Neuronal stem cell (in vitro differentiated cells): ENCODE data around the gene MXD3.

Experiments used
- DNase-seq: peaks from one replicate; pipeline ENCODE4 v3.0.0-alpha.2; 2013; ENCODE audit warnings: low spot score
- H2AFZ ChIP-seq: one replicate; pipeline ENCODE4 v1.6.1; 2013; ENCODE audit warnings: mild to moderate bottlenecking, low read length, inconsistent platforms
- H2AK5ac ChIP-seq: 2 replicates; pipeline ENCODE4 v1.6.1; 2013; ENCODE audit warnings: low read depth, mild to moderate bottlenecking, inconsistent platforms, low read length, moderate library complexity, mixed read lengths
- H2BK120ac ChIP-seq: 2 replicates; pipeline ENCODE4 v1.6.1; 2013; ENCODE audit warnings: low read depth, mild to moderate bottlenecking, inconsistent platforms, low read length, moderate library complexity, mixed read lengths
- H2BK12ac ChIP-seq: one replicate; pipeline ENCODE4 v1.6.1; 2013; ENCODE audit warnings: low read length, inconsistent platforms
- H2BK15ac ChIP-seq: 2 replicates; pipeline ENCODE4 v1.6.1; 2013; ENCODE audit warnings: mild to moderate bottlenecking, low read length, inconsistent platforms, mixed read lengths
- H2BK5ac ChIP-seq: one replicate; pipeline ENCODE4 v1.6.1; 2013; ENCODE audit warnings: inconsistent platforms, mild to moderate bottlenecking, low read length, moderate library complexity
- H3K14ac ChIP-seq: one replicate; pipeline ENCODE4 v1.6.1; 2013; ENCODE audit warnings: low read length, inconsistent platforms
- H3K18ac ChIP-seq: 2 replicates; pipeline ENCODE4 v1.6.1; 2013; ENCODE audit warnings: low read length, inconsistent platforms
- H3K23ac ChIP-seq: 2 replicates; pipeline ENCODE4 v1.6.1; 2013; ENCODE audit warnings: low read depth, mild to moderate bottlenecking, mixed read lengths, low read length, inconsistent platforms; ENCODE audit not compliant: poor library complexity
- H3K27ac ChIP-seq: replicated peaks from 3 replicates; pipeline ENCODE4 v1.5.1; 2013; ENCODE audit warnings: low read length, inconsistent platforms
- H3K27me3 ChIP-seq, 3 experiments: 2 replicates each; pipeline ENCODE4 v1.6.1; 2013; ENCODE audit warnings: low read length in 3 of 3, mild to moderate bottlenecking in 2 of 3, inconsistent platforms in 1 of 3, low read depth in 1 of 3, mixed read lengths in 1 of 3, moderate library complexity in 1 of 3; ENCODE audit not compliant: control insufficient read depth in 3 of 3, insufficient read depth in 3 of 3
- H3K36me3 ChIP-seq, 2 donors: replicated peaks in 1 of 2; 2 replicates each; pipeline ENCODE4 v1.6.1; 2013; ENCODE audit warnings: low read length in 2 of 2; ENCODE audit not compliant: control insufficient read depth in 2 of 2, insufficient read depth in 2 of 2
- H3K4ac ChIP-seq: 2 replicates; pipeline ENCODE4 v1.6.1; 2013; ENCODE audit warnings: inconsistent platforms, mild to moderate bottlenecking, low read length, moderate library complexity
- H3K4me1 ChIP-seq, 2 donors: 1 replicate in 1 of 2; 2 replicates in 1 of 2; pipeline ENCODE4 v1.6.1; 2013; ENCODE audit warnings: low read length in 2 of 2, low read depth in 1 of 2; ENCODE audit not compliant: control insufficient read depth in 2 of 2, insufficient read depth in 1 of 2
- H3K4me2 ChIP-seq: one replicate; pipeline ENCODE4 v1.6.1; 2013; ENCODE audit warnings: mild to moderate bottlenecking, low read length, inconsistent platforms; ENCODE audit not compliant: insufficient read depth, poor library complexity, severe bottlenecking
- H3K4me3 ChIP-seq, 2 donors: 2 replicates each; pipeline ENCODE4 v1.5.1; 2013; ENCODE audit warnings: low read length in 2 of 2, mild to moderate bottlenecking in 2 of 2, inconsistent platforms in 1 of 2, moderate library complexity in 1 of 2
- H3K79me1 ChIP-seq: one replicate; pipeline ENCODE4 v1.6.1; 2013; ENCODE audit warnings: low read depth, mild to moderate bottlenecking, inconsistent platforms, low read length, moderate library complexity
- H3K9ac ChIP-seq: one replicate; pipeline ENCODE4 v1.6.1; 2013; ENCODE audit warnings: mild to moderate bottlenecking, low read depth, low read length, inconsistent platforms; ENCODE audit not compliant: poor library complexity
- H3K9me3 ChIP-seq, 2 donors: replicated peaks in 1 of 2; 2 replicates each; pipeline versions ENCODE3 to v1.6.1; 2013; ENCODE audit warnings: low read length in 2 of 2, mild to moderate bottlenecking in 2 of 2, inconsistent platforms in 1 of 2, low read depth in 1 of 2, mixed read lengths in 1 of 2, moderate library complexity in 1 of 2; ENCODE audit not compliant: control insufficient read depth in 2 of 2, insufficient read depth in 1 of 2
- H4K8ac ChIP-seq: one replicate; pipeline ENCODE4 v1.6.1; 2013; ENCODE audit warnings: low read depth, mild to moderate bottlenecking, inconsistent platforms, low read length, moderate library complexity
- H4K91ac ChIP-seq: one replicate; pipeline ENCODE4 v1.6.1; 2013; ENCODE audit warnings: low read length, low read depth, mild to moderate bottlenecking, inconsistent platforms; ENCODE audit not compliant: poor library complexity
- WGBS, 2 donors: extraction: QIAGEN DNeasy Blood & Tissue Kit; methylation state at CpG; one replicate each; pipeline ENCODE4 v1.1.7; 2013; ENCODE audit warnings: missing lambda C conversion rate in 2 of 2, mixed read lengths in 1 of 2; ENCODE audit not compliant: insufficient read length in 2 of 2, insufficient replicate concordance in 1 of 2; ENCODE audit errors: extremely low coverage in 2 of 2; 5-methylcytosine and 5-hydroxymethylcytosine counted together

MXD3 gene

GRCh38 chr5:177276886-177277285 lies 34.8 kb downstream of the MXD3 start:
- Histone ChIP-seq H3K9me3 (no peaks in the 10 kb centered on the region), H3K4me3 (no peak overlapping the region), H3K9ac (no peak overlapping the region), H2BK15ac (no peak overlapping the region), H3K4me1 (no peaks in the 10 kb centered on the region), H3K27ac (no peak overlapping the region), H2AK5ac (no peak overlapping the region), H4K91ac (no peak overlapping the region), H3K14ac (no peak overlapping the region), H3K79me1 (peaks cover 2% of the 10 kb centered on the region), H3K36me3 (peaks cover 0 to 33% of the 10 kb centered on the region in 2 donors), H3K23ac (no peak overlapping the region), H4K8ac (no peak overlapping the region), H2BK5ac (no peak overlapping the region), H2AFZ (no peak overlapping the region), H3K18ac (no peak overlapping the region), H3K4ac (no peak overlapping the region), H2BK120ac (no peak overlapping the region), H3K27me3 (peaks cover 0 to 2% (median 0%) of the 10 kb centered on the region in 3 experiments), H3K4me2 (no peak overlapping the region), H2BK12ac (no peak overlapping the region)
- no peak for DNase-seq
- WGBS, 2 donors, result no CpG with 5 or more reads among the region's 1 CpG

- Histone ChIP-seq H3K18ac (no peak overlapping the region), H3K4ac (no peak overlapping the region), H3K14ac (no peak overlapping the region), H4K8ac (no peak overlapping the region), H3K36me3 (peaks cover 0 to 30% of the 10 kb centered on the region in 2 donors), H3K4me1 (no peaks in the 10 kb centered on the region), H3K9ac (no peak overlapping the region), H3K9me3 (no peaks in the 10 kb centered on the region), H3K27ac (no peak overlapping the region), H2AFZ (no peak overlapping the region), H2AK5ac (no peak overlapping the region), H3K79me1 (peaks cover 2% of the 10 kb centered on the region), H3K27me3 (peaks cover 0 to 9% (median 0%) of the 10 kb centered on the region in 3 experiments), H2BK120ac (no peak overlapping the region), H3K4me3 (no peak overlapping the region), H2BK5ac (no peak overlapping the region), H4K91ac (no peak overlapping the region), H2BK15ac (no peak overlapping the region), H2BK12ac (no peak overlapping the region), H3K4me2 (no peak overlapping the region), H3K23ac (no peak overlapping the region)
- DNase-seq, result no peak
- WGBS, 2 donors, result no CpG with 5 or more reads among the region's 6 CpGs
Observed at GRCh38 chr5:177275883-177276282, 35.8 kb downstream of the MXD3 start.

GRCh38 chr5:177271113-177271512 lies 40.6 kb downstream of the MXD3 start:
- no peak overlapping the region for H3K9ac ChIP-seq

GRCh38 chr5:177270653-177271052 lies 41.0 kb downstream of the MXD3 start:
- H3K4me1 ChIP-seq, result no peaks in the 10 kb centered on the region
- H3K27ac ChIP-seq, result no peak overlapping the region
- no peak overlapping the region for H2AK5ac ChIP-seq
- no peaks in the 10 kb centered on the region for H3K9me3 ChIP-seq
- no peak overlapping the region for H2BK15ac ChIP-seq
- H2BK120ac ChIP-seq, result no peak overlapping the region
- no peak overlapping the region for H3K4ac ChIP-seq
- H2AFZ ChIP-seq, result no peak overlapping the region
- no peak overlapping the region for H4K8ac ChIP-seq
- no peak for DNase-seq
- no peak overlapping the region for H3K4me2 ChIP-seq
- WGBS, 2 donors, result no CpG with 5 or more reads among the region's 3 CpGs
- H3K4me3 ChIP-seq, result no peak overlapping the region
- no peak overlapping the region for H3K23ac ChIP-seq
- H3K18ac ChIP-seq, result no peak overlapping the region
- H4K91ac ChIP-seq, result no peak overlapping the region
- H3K36me3 ChIP-seq, result peaks cover 0 to 36% of the 10 kb centered on the region in 2 donors
- H3K14ac ChIP-seq, result no peak overlapping the region
- no peaks in the 10 kb centered on the region for H3K79me1 ChIP-seq
- H3K9ac ChIP-seq, result no peak overlapping the region
- H2BK12ac ChIP-seq, result no peak overlapping the region
- H2BK5ac ChIP-seq, result no peak overlapping the region
- H3K27me3 ChIP-seq, result peaks cover 0 to 14% (median 0%) of the 10 kb centered on the region in 3 experiments

More at GRCh38 chr5:177271113-177271512, 40.6 kb downstream of the MXD3 start:
- Histone ChIP-seq H2BK120ac (no peak overlapping the region), H3K14ac (no peak overlapping the region), H3K18ac (no peak overlapping the region), H3K23ac (no peak overlapping the region), H2AK5ac (no peak overlapping the region), H3K36me3 (peaks cover 0 to 34% of the 10 kb centered on the region in 2 donors), H3K9me3 (no peaks in the 10 kb centered on the region), H3K27me3 (peaks cover 0 to 14% (median 0%) of the 10 kb centered on the region in 3 experiments), H3K27ac (no peak overlapping the region), H2BK15ac (no peak overlapping the region), H3K4me3 (no peak overlapping the region), H3K4me2 (no peak overlapping the region), H2BK12ac (no peak overlapping the region), H3K4ac (no peak overlapping the region), H2BK5ac (no peak overlapping the region), H3K4me1 (no peaks in the 10 kb centered on the region), H3K79me1 (no peaks in the 10 kb centered on the region), H4K8ac (no peak overlapping the region), H2AFZ (no peak overlapping the region), H4K91ac (no peak overlapping the region)
- DNase-seq, result no peak
- no CpG with 5 or more reads among the region's 4 CpGs for WGBS, 2 donors
